Natural killer cell (primary cell): ENCODE measurements around the gene FER. TPM values are rescaled to one million over a fixed set of nuclear protein-coding genes. Genes with fewer than 3 reads are reported as not detected.

ENCODE experiments used
- ATAC-seq, 3 donors: fragments of 150-1000 bp in 2 of 3; fragments of 200-7000 bp in 1 of 3; cut with Tn5 transposase; 1 replicate in 1 of 3; 2 replicates in 2 of 3; pipeline ENCODE4 v1.10.0; 2021; ENCODE audit warnings: mild to moderate bottlenecking in 2 of 3, moderate library complexity in 2 of 3
- DNase-seq, 2 donors: peaks; one replicate each; pipeline versions ENCODE4 v3.0.0 to v3.0.0-alpha.2; 2013 to 2021; ENCODE audit warnings: mixed read lengths in 1 of 2
- H3K27ac ChIP-seq: one replicate; pipeline ENCODE4 v1.5.1; 2013; ENCODE audit warnings: mild to moderate bottlenecking, low read length
- H3K27me3 ChIP-seq: one replicate; pipeline ENCODE4 v1.6.1; 2013; ENCODE audit warnings: low read length; ENCODE audit not compliant: control insufficient read depth, insufficient read depth
- H3K36me3 ChIP-seq: one replicate; pipeline ENCODE4 v1.6.1; 2013; ENCODE audit warnings: low read length; ENCODE audit not compliant: control insufficient read depth, insufficient read depth
- H3K4me1 ChIP-seq: one replicate; pipeline ENCODE4 v1.6.1; 2013; ENCODE audit warnings: low read length; ENCODE audit not compliant: control insufficient read depth, insufficient read depth
- H3K4me3 ChIP-seq: one replicate; pipeline ENCODE4 v1.5.1; 2013; ENCODE audit warnings: low read length
- H3K9me3 ChIP-seq: one replicate; pipeline ENCODE4 v1.6.1; 2013; ENCODE audit warnings: low read length; ENCODE audit not compliant: control insufficient read depth, insufficient read depth
- H3K27ac Mint-ChIP-seq, 2 donors: one replicate each; pipeline ENCODE4 v1.8.0; 2022; ENCODE audit warnings: mild to moderate bottlenecking in 2 of 2, mixed read lengths in 2 of 2, moderate library complexity in 1 of 2
- H3K27me3 Mint-ChIP-seq, 2 donors: one replicate each; pipeline ENCODE4 v1.8.0; 2022; ENCODE audit warnings: low read depth in 2 of 2, mixed read lengths in 2 of 2
- H3K36me3 Mint-ChIP-seq: one replicate; pipeline ENCODE4 v1.8.0; 2022; ENCODE audit warnings: mixed read lengths
- H3K4me1 Mint-ChIP-seq, 2 donors: one replicate each; pipeline ENCODE4 v1.8.0; 2022; ENCODE audit warnings: mixed read lengths in 2 of 2
- H3K4me3 Mint-ChIP-seq: one replicate; pipeline ENCODE4 v1.8.0; 2022; ENCODE audit warnings: mild to moderate bottlenecking, moderate library complexity, mixed read lengths
- H3K9me3 Mint-ChIP-seq, 2 donors: one replicate each; pipeline ENCODE4 v1.8.0; 2022; ENCODE audit warnings: mixed read lengths in 2 of 2
- WGBS: methylation state at CpG from one replicate; pipeline ENCODE4 v1.1.7; 2013; ENCODE audit warnings: missing lambda C conversion rate; ENCODE audit not compliant: insufficient coverage; 5-methylcytosine and 5-hydroxymethylcytosine counted together
- intact Hi-C: fragments of 100-400 bp; cut with micrococcal nuclease; formaldehyde crosslinking; loops from one replicate; pipeline ENCODE4 v1.14.2; 2022
- total RNA-seq, 4 donors: library from RNA; stranded (reverse); fragments of 120-200 nt in 1 of 4; gene quantifications; one replicate each; pipeline versions ENCODE4 v1.2.3 to v1.2.4, GENCODE V29; 2013 to 2022
- TF ChIP-seq, protein P1 (sequence below): fragments of 200-600 bp; IDR thresholded peaks from one replicate; pipeline ENCODE4 v1.8.0; 2022; ENCODE audit warnings: antibody characterized with exemption

FER gene
- total RNA-seq, 3 donors from 2014 or later (not counting 1 experiment from before 2014, with no cell fraction given), result 17.3 to 25.2 (median 19.4) TPM

DNA sequence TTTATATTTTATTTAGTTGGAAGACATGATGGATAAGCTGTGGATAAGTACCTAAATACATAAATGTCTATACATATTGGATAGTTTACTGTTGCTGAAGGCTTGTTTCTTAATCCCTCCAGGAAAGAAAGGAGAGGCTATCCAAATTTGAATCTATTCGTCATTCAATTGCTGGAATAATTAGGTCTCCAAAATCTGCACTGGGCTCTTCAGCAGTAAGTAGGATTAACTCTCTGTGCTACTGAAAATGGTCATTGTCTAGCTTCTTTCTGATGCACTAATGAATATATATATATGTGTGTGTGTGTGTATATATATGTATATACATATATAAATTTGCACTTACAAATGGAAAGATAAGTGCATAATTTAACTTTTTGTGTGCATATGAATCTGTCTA is 198.3 kb downstream of the FER start:
- intact Hi-C loops, result no loop called here

DNA sequence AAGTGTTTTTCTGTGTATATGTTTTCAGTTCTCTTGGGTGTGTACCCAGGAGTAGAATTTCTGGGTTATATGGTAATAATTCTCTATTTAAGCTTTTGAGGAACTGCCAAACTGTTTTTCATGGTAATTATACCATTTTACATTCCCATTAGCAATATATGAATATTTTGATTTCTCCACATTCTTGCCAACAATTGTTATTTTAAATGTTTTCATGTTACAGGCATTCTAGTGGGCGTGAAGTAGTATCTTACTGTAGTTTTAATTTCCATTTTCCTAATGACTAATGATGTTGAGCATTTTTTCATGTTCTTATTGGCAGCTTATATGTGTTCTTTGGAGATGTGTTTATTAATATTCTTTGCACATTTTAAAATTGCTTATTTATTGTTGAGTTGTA is 199.5 kb downstream of the FER start:
- DNase-seq (no peak), ATAC-seq (no peak)
- H3K27ac ChIP-seq, result no peak overlapping the region
- Mint-ChIP-seq H3K27ac (no peak overlapping the region), H3K4me3 (no peak overlapping the region), H3K4me1 (no peaks in the 10 kb centered on the region), H3K27me3 (no peaks in the 10 kb centered on the region), H3K9me3 (no peaks in the 10 kb centered on the region), H3K36me3 (no peaks in the 10 kb centered on the region)
- no CpG with 5 or more reads among the region's 1 CpG for WGBS
- H3K4me1 ChIP-seq, result no peaks in the 10 kb centered on the region
- intact Hi-C loops, result no loop called here
- no peak overlapping the region for H3K4me3 ChIP-seq
- H3K9me3 ChIP-seq, result no peaks in the 10 kb centered on the region
- TF ChIP-seq, protein P1, sequence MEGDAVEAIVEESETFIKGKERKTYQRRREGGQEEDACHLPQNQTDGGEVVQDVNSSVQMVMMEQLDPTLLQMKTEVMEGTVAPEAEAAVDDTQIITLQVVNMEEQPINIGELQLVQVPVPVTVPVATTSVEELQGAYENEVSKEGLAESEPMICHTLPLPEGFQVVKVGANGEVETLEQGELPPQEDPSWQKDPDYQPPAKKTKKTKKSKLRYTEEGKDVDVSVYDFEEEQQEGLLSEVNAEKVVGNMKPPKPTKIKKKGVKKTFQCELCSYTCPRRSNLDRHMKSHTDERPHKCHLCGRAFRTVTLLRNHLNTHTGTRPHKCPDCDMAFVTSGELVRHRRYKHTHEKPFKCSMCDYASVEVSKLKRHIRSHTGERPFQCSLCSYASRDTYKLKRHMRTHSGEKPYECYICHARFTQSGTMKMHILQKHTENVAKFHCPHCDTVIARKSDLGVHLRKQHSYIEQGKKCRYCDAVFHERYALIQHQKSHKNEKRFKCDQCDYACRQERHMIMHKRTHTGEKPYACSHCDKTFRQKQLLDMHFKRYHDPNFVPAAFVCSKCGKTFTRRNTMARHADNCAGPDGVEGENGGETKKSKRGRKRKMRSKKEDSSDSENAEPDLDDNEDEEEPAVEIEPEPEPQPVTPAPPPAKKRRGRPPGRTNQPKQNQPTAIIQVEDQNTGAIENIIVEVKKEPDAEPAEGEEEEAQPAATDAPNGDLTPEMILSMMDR, result no peak
- H3K27me3 ChIP-seq, result no peaks in the 10 kb centered on the region
- H3K36me3 ChIP-seq, result no peaks in the 10 kb centered on the region

More for the DNA sequence above, 198.3 kb downstream of the FER start:
- 95% methylated on average over 1 of the region's 1 CpG for WGBS
- no peak overlapping the region for H3K4me3 ChIP-seq
- H3K9me3 ChIP-seq, result no peaks in the 10 kb centered on the region
- Mint-ChIP-seq H3K27ac (no peak overlapping the region), H3K4me3 (no peak overlapping the region), H3K36me3 (no peaks in the 10 kb centered on the region), H3K9me3 (no peaks in the 10 kb centered on the region), H3K27me3 (no peaks in the 10 kb centered on the region), H3K4me1 (no peaks in the 10 kb centered on the region)
- ATAC-seq (no peak), DNase-seq (no peak)
- H3K27ac ChIP-seq, result no peak overlapping the region
- no peaks in the 10 kb centered on the region for H3K36me3 ChIP-seq
- H3K4me1 ChIP-seq, result no peaks in the 10 kb centered on the region
- H3K27me3 ChIP-seq, result no peaks in the 10 kb centered on the region
- TF ChIP-seq, protein P1, result no peak

DNA sequence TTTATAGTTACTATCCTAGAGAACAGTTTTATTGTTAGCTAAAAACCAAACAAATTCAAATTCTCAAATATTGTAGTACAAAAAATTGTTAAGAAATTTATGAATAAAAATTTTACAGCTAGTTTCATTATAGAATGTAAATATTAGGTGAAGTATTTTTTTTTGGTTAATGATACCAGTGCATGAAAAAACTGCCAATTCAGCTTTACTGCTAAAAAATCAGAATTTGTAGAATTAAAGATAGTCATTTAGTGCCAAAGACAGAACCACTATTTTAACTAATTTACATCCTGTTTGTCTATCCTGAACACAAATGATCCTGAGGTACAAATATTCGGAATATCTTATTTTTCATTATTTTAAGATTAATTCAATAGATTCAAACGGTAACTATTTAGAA is 202.6 kb downstream of the FER start:
- Mint-ChIP-seq H3K27ac (no peak overlapping the region), H3K36me3 (no peaks in the 10 kb centered on the region), H3K4me1 (no peaks in the 10 kb centered on the region), H3K27me3 (no peaks in the 10 kb centered on the region), H3K9me3 (no peaks in the 10 kb centered on the region), H3K4me3 (no peak overlapping the region)
- DNase-seq (no peak), ATAC-seq (no peak)
- H3K36me3 ChIP-seq, result no peaks in the 10 kb centered on the region
- H3K4me3 ChIP-seq, result no peak overlapping the region
- H3K4me1 ChIP-seq, result no peaks in the 10 kb centered on the region
- no peaks in the 10 kb centered on the region for H3K9me3 ChIP-seq
- intact Hi-C loops, result no loop called here
- H3K27ac ChIP-seq, result no peak overlapping the region
- TF ChIP-seq, protein P1, result no peak
- no CpG with 5 or more reads among the region's 2 CpGs for WGBS
- H3K27me3 ChIP-seq, result no peaks in the 10 kb centered on the region

DNA sequence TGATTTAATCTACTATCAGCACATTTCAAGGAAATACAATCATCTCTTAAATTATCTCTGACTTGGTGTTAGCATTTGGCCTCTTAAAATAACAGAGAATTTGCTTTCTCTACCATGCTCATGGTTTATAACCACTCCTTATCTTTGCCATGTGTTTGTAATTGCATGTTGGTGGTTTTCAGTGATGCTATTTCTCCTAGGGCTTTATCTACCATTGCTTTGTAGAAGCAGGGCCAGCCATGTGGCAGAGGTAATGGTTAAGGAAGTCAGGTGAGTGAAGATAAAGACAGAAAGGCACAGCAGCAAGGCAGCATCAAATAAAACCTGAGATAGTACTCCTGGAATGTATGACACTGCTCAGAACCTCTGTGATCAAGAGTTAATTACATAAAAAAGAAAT is 206.2 kb downstream of the FER start:
- Histone ChIP-seq H3K9me3 (no peaks in the 10 kb centered on the region), H3K4me1 (no peaks in the 10 kb centered on the region), H3K36me3 (no peaks in the 10 kb centered on the region), H3K27ac (no peak overlapping the region), H3K4me3 (no peak overlapping the region), H3K27me3 (no peaks in the 10 kb centered on the region)
- Mint-ChIP-seq H3K36me3 (no peaks in the 10 kb centered on the region), H3K4me1 (no peaks in the 10 kb centered on the region), H3K27me3 (no peaks in the 10 kb centered on the region), H3K9me3 (no peaks in the 10 kb centered on the region), H3K4me3 (no peak overlapping the region), H3K27ac (no peak overlapping the region)
- TF ChIP-seq, protein P1, result no peak
- no peak for DNase-seq
- intact Hi-C loops, result no loop called here
- no peak for ATAC-seq
